PFSK-1 (cell line): ENCODE results near the gene PLOD3.

Source experiments
- FOXP2 ChIP-seq: optimal IDR thresholded peaks from 2 replicates; pipeline ENCODE3; 2011; ENCODE audit warnings: borderline replicate concordance, control low read depth, inconsistent platforms; ENCODE audit not compliant: insufficient read depth; ENCODE audit errors: extremely low read length, extremely low read depth
- POLR2AphosphoS5 ChIP-seq: IDR thresholded peaks from 2 replicates; pipeline ENCODE4 v1.6.1; 2012; ENCODE audit warnings: low read depth, mild to moderate bottlenecking, control low read depth, low read length, moderate library complexity
- REST ChIP-seq, 2 experiments: IDR thresholded peaks; 2 replicates each; pipeline versions ENCODE4 v1.6.1 to v1.8.0; 2011 to 2012; ENCODE audit warnings: low read depth in 2 of 2, low read length in 2 of 2, control low read depth in 1 of 2, inconsistent platforms in 1 of 2, mild to moderate bottlenecking in 1 of 2, moderate library complexity in 1 of 2; ENCODE audit not compliant: insufficient read depth in 1 of 2
- SIN3A ChIP-seq: IDR thresholded peaks from 2 replicates; pipeline ENCODE4 v1.6.1; 2012; ENCODE audit warnings: mild to moderate bottlenecking, low read length, moderate library complexity, borderline replicate concordance; ENCODE audit not compliant: insufficient read depth
- TAF1 ChIP-seq: IDR thresholded peaks from 2 replicates; pipeline ENCODE4 v1.6.1; 2012; ENCODE audit warnings: low read length, control low read depth, borderline replicate concordance; ENCODE audit not compliant: insufficient read depth

- TF ChIP-seq POLR2AphosphoS5 (no peak), FOXP2 (no peak), REST (IDR thresholded peaks at IDR 0.05; ENCODE audit: insufficient read depth in 1 of 2, low read depth in 2 of 2, low read length in 2 of 2) (no peak), TAF1 (no peak), SIN3A (no peak)
Observed at GRCh38 chr7:101225650-101226049, 8.3 kb upstream of the PLOD3 start.
